Panc1 (cell line): ENCODE results near the gene OTOP2.

ENCODE experiments used
- CTCF ChIP-seq: fragments of 450-650 bp; IDR thresholded peaks from 2 replicates; pipeline ENCODE4 v1.5.1; 2017; ENCODE audit warnings: mild to moderate bottlenecking
- POLR2AphosphoS5 ChIP-seq: IDR thresholded peaks from 2 replicates; pipeline ENCODE4 v1.6.1; 2012; ENCODE audit warnings: mild to moderate bottlenecking, low read depth, low read length, moderate library complexity
- REST ChIP-seq, 2 experiments: IDR thresholded peaks; 2 replicates each; pipeline ENCODE4 v1.6.1; 2011 to 2012; ENCODE audit warnings: low read depth in 2 of 2, control low read depth in 1 of 2, low read length in 1 of 2, mild to moderate bottlenecking in 1 of 2, moderate library complexity in 1 of 2; ENCODE audit not compliant: insufficient read depth in 1 of 2
- SIN3A ChIP-seq: IDR thresholded peaks from 2 replicates; pipeline ENCODE4 v1.6.1; 2012; ENCODE audit warnings: low read depth, mild to moderate bottlenecking, low read length, moderate library complexity, borderline replicate concordance; ENCODE audit not compliant: insufficient read depth

- TF ChIP-seq CTCF: no peak
- TF ChIP-seq REST (IDR thresholded peaks at IDR 0.05; ENCODE audit: insufficient read depth in 1 of 2, low read depth in 2 of 2, low read length in 1 of 2): no peak
- no peak for TF ChIP-seq POLR2AphosphoS5
- TF ChIP-seq SIN3A: no peak
Observed at GRCh38 chr17:74920642-74921025, 3.4 kb upstream of the OTOP2 start.
